Measurements from ENCODE around the gene NSF.

Gene NSF

DNA sequence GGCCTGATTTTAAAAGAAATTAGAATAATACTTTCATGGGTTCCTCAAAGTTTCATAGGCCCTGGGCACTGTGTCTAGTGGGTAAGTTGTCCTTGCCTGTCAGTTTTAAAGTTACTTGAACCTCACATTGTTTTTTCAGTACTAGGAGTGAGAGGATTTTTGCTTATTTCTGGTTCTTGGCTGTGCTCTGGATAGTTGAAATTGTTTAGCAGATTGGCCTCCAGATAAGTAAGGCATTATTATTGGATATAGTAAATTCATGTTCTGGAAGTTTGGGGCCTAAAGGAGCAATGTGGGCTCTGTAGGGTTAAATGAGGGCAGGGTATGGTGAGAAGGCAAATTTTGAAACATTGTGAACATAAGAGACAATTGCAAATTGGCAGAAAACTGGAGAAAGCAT lies 149.5 kb downstream of the NSF start:
- no peak overlapping the region for H3K27ac ChIP-seq
- no peak for TF ChIP-seq ZFX (IDR thresholded peaks at IDR 0.05; ENCODE audit: borderline replicate concordance)
- TF ChIP-seq, protein P1, sequence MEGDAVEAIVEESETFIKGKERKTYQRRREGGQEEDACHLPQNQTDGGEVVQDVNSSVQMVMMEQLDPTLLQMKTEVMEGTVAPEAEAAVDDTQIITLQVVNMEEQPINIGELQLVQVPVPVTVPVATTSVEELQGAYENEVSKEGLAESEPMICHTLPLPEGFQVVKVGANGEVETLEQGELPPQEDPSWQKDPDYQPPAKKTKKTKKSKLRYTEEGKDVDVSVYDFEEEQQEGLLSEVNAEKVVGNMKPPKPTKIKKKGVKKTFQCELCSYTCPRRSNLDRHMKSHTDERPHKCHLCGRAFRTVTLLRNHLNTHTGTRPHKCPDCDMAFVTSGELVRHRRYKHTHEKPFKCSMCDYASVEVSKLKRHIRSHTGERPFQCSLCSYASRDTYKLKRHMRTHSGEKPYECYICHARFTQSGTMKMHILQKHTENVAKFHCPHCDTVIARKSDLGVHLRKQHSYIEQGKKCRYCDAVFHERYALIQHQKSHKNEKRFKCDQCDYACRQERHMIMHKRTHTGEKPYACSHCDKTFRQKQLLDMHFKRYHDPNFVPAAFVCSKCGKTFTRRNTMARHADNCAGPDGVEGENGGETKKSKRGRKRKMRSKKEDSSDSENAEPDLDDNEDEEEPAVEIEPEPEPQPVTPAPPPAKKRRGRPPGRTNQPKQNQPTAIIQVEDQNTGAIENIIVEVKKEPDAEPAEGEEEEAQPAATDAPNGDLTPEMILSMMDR (IDR thresholded peaks at IDR 0.05): no peak

DNA sequence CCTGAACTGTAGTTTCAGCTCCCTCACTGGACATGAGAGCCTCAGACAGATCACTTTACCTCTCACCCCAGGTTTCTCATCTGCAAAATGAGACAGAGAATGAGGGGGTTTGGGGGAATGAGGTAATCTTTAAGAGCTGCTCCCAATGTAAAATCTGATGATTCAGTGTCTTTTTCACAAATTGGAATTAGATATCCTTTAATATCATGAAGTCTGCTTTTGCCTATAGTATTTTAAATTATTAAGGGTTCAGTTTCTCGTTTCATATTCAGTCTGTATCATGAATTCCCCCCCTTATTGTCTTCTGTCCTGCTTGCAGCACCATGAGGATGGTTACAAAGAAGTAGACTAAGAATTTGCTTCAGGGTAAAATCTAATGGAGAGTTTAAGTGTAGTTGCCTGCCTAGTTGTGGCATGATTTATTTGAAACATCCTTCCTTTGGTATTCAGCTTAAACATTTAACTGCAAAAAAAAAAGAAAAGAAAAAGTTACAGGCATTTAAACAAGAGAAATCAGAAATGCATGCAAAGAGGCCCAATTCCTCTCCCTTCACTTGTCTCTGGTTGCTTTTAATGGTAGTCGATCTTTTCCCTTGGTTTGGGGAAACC lies 150.8 kb downstream of the NSF start:
- TF ChIP-seq ZFX (IDR thresholded peaks at IDR 0.05; ENCODE audit: borderline replicate concordance): no peak
- TF ChIP-seq, protein P1 (IDR thresholded peaks at IDR 0.05): no peak
- H3K27ac ChIP-seq: no peak overlapping the region

DNA sequence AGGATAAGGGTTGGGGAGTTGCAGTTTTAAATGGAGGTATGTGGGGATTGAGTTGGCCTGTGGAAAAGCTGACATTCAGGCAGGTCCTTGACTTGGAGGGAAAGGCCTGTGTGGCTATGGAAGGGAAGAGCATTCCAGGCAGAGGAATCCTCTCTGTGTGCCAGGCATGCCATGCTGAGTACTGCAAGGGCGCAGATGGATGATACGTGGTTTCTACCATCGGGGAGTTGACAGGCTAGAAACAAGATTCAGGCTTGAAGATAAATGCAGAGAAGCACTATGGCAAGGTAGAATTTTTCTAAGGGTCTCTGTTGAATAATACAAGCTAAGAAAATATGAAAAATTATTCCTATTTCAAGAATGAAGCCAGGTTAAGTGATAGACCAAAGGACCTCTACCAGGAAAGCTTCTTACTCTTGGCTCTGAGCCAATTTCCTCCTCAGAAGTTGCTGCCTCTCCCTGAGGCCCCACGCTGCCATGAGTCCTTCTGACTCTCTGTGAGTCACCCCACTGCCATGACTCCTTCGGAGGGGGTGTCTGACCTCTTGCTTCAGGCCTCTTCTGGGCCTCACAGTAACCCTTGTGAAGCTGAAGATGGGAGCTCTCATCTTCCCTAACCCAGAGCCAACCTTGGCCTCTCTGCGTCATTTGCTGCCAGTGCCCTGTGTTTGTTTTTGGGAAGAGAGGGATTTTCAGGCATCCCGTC lies 152.2 kb downstream of the NSF start:
- H3K27ac ChIP-seq: no peak overlapping the region
- TF ChIP-seq ZFX (IDR thresholded peaks at IDR 0.05; ENCODE audit: borderline replicate concordance): no peak
- TF ChIP-seq, protein P1 (IDR thresholded peaks at IDR 0.05): no peak

DNA sequence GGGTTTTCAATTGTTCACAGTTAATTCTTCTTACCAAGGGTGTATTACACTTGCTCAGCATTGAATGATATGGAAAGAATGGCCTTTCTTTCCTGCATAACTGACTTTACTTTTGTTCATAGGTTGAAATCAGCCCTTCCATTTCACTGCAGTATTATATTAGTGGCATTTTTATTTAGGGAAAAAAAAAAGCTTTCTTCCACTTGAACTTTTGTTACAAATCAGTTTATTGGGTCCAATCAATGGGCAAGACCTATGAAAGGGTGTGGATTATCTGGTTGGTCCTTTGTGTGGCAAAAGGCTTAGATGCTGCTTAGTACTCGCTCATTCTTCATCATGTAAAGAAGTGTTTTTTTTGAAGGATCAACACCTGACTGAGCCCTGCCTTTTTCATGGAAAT lies 154.0 kb downstream of the NSF start:
- no peak overlapping the region for H3K27ac ChIP-seq
- TF ChIP-seq ZFX (IDR thresholded peaks at IDR 0.05; ENCODE audit: borderline replicate concordance): no peak
- TF ChIP-seq, protein P1 (IDR thresholded peaks at IDR 0.05): no peak

DNA sequence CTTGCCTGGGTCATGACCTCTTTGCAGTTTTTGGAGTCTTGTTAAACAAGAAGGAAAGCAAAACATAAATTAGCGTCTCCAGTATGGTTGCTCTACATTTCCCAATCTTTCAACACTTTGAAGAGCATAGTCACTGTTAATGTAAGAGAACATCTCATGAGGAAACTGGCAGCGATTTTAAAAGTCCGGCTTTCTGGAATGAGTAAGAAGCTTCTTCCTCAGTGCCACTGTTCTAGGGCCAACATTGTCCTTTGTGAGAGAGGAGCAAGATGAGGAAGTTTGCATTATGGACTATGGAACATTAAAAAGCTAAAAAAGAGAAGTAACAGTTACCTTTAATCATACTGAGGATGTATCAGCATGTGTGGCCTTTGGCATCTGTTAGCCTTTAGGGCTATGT lies 154.9 kb downstream of the NSF start:
- H3K27ac ChIP-seq: no peak overlapping the region
- no peak for TF ChIP-seq ZFX (IDR thresholded peaks at IDR 0.05; ENCODE audit: borderline replicate concordance)
- TF ChIP-seq, protein P1 (IDR thresholded peaks at IDR 0.05): no peak

DNA sequence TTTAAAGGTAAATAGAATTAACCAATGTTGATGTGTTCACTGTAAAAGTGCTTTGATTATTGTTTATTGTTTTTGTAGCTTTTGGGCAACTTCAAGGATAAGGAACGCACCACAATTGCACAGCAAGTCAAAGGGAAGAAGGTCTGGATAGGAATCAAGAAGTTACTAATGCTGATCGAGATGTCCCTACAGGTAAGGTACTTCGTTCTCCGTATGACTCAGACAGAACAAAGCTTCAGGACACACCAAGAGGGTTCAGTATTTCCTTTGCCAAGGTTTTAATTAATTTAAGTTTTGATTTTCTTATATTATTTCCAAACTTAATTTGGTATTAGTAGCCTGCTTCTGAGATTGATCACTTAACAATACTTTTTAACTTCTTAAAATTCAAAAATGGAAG lies 161.0 kb downstream of the NSF start:
- H3K27ac ChIP-seq: no peak overlapping the region
- no peak for TF ChIP-seq ZFX (IDR thresholded peaks at IDR 0.05; ENCODE audit: borderline replicate concordance)
- TF ChIP-seq, protein P1 (IDR thresholded peaks at IDR 0.05): no peak

DNA sequence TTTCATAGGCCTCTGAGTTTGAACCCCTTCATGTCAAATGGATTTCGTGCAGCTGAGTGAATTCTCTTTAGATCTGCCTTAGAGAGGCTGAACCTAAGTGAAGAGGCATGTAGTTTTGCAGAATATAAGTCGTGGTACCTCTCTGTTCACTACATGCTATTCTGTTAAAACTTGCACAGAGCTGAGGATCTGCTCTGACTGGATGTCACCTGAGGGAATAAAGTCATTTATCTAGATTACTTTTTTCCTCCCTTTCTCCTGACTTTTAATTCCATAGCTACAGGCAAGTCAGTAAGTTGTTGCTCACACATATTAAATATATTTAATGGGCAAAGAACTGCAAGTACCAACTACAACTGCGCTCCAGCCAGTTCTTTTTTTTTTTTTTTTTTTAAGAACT lies 163.3 kb downstream of the NSF start:
- H3K27ac ChIP-seq: no peak overlapping the region
- no peak for TF ChIP-seq ZFX (IDR thresholded peaks at IDR 0.05; ENCODE audit: borderline replicate concordance)
- TF ChIP-seq, protein P1 (IDR thresholded peaks at IDR 0.05): no peak
